HL-60/S4 (cell line): ENCODE data around the gene EHMT2.
"Not testable (repeated sequence)": the region's sequence is repeated elsewhere in the genome, so short reads cannot be mapped to it uniquely, and the experiment has no call there.

ENCODE experiments used
- in situ Hi-C: fragments of 300-500 bp; cut with MboI; formaldehyde crosslinking; loops from 2 replicates; pipeline ENCODE4 v1.14.3; 2022; ENCODE audit warnings: low sequenced_read_pairs

Gene EHMT2

GRCh38 chr6:31874084-31874670 lies 23.3 kb downstream of the EHMT2 start:
- in situ Hi-C loops, result no loop called here

GRCh38 chr6:31871046-31871659 lies 26.3 kb downstream of the EHMT2 start:
- in situ Hi-C loops, result no loop called here

- in situ Hi-C loops, result no loop called here
Measured at GRCh38 chr6:31870385-31870921, 27.0 kb downstream of the EHMT2 start.

GRCh38 chr6:31869343-31869742 lies 28.2 kb downstream of the EHMT2 start:
- in situ Hi-C loops, result no loop called here

DNA sequence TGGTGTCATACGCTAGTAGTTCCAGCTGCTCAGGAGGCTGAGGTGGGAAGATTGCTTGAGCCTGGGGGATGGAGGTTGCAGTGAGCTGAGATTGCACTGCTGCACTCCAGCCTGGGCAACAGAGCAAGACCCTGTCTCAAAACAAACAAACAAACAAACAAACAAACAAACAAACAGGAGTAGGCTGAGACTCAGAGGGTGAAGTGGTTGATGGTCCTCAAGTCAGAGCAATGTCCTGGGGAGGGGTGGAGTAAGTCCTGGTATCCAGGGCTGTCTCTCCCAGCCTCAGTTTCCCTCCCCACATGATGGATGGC lies 28.9 kb downstream of the EHMT2 start:
- in situ Hi-C loops, result not testable (repeated sequence)

- in situ Hi-C loops, result no loop called here
Measured at GRCh38 chr6:31865205-31866118, 32.0 kb downstream of the EHMT2 start.

DNA sequence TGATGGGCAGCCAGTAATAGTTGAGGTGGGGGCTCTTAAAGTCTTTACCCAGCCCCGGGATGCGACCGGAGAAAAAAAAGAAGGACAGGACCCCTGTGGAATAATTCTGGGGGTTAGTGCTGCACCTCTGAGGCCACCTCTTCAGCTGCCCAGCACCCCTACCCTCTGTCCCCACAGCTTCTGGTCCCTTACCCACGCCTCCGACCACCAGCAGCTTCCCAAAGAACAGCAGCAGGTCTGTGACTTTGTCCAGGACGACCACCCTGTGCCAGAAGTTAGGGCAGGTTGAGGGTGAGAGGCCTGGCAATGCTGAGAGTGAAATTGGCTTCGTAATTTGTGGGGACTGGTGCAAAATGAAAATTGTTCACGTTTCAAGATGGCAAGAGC lies 32.7 kb downstream of the EHMT2 start:
- in situ Hi-C loops, result no loop called here

DNA sequence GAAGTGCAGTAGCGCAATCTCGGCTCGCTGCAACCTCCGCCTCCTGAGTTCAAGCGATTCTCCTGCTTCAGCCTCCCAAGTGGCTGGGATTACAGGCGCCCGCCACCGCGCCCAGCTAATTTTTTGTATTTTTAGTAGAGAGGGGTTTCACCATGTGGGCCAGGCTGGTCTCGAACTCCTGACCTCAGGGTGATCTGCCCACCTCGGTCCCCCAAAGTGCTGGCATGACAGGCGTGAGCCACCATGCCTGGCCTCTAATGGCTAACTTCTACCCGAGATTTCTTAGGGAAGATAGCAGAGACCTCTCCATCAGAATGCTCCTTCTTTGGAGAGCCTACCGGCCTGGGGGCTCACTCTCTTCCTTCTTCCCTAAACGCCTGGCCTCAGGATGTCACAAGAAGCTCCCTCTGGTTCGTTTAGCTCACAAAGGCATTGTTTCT lies 33.4 kb downstream of the EHMT2 start:
- in situ Hi-C loops, result not testable (repeated sequence)

DNA sequence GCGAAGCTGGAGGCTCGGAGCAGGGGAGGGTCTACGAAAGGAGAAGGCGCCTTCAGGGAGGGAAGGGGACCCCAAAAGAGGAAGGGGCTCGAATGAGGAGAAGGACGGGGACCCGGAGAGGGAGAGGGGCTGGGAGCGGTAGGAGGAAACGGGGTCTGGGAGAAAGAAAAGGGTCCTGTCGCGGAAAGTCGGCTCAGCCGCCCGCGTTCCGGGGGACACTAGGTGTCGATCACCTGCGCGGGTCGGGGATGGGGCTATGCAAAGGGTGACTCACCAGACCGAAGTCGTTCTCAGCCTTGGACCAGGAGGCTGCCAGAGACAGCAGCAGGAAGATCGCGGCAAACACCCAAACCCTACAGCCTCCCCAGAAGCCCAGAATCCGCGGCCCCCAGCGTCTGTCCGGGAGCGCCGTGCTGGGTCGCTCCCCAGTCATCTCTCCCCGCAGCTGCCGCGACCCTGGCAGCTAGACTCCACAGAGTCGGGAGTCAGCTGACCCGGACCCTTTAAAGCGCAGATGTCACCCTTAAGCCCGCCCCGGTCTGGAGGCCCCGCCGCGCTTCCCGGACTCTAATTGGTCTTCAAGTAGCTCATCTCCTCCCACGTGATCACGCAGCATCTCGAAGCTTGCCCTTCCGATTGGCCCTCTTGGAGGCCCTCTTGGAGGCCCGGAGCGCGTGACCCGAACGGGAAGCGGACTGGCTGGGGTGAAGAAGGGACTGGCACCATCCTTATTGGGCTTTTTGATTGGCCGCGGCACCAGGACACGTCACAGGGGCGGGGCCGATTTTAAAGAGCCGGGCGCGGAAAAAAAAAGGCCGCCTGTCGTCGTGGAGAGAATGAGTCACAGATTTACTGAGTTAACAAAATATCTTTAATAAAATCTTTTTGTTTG lies 34.9 kb downstream of the EHMT2 start, which contains the start of gene NEU1:
Gene NEU1, minus strand, starts transcription at position 478 of the 892 bp plus-strand sequence. Its CDS starts 45 bp downstream, at position 433.
- in situ Hi-C loops, result no loop called here

- in situ Hi-C loops, result no loop called here
Measured at GRCh38 chr6:31861919-31862343, 35.6 kb downstream of the EHMT2 start.

DNA sequence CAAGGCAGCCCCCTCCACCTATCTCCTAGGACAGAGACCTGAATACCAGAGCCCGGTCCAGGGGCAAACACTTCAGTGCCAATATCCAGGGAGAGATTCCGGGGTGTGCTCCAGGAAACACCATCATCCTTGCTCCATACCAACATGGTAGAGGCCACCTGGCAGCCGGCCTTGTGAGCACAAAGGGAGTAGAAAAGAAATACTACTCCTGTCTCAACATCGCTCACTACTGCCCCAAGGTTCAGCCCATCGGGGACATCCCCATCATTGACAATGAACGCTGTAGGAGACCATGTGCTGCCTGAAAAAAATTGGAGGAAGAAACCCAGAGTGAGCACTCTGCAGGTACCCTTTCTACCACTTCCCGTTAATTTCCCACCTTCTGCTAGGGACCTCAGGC lies 36.3 kb downstream of the EHMT2 start:
- in situ Hi-C loops, result no loop called here

DNA sequence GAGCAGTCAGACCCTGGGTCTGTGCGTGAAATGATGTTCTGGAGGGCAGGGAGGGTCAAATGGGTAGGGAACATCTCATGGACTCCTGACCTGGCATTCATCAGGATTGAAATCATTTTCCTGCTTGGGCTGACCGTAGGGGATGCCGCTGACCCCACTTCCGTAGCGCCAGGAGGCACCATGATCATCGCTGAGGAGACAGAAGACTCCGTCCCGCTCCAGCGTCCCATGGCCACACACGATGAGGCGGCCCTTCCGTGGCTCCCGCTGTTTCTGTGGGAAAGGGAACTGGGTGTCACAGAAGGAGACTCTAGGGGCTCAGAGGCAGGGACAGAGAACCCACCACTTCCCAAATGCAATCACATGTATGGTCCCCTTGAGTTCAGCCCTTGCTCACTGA lies 37.1 kb downstream of the EHMT2 start:
- in situ Hi-C loops, result no loop called here

GRCh38 chr6:31859923-31860322 lies 37.6 kb downstream of the EHMT2 start:
- in situ Hi-C loops, result no loop called here

GRCh38 chr6:31858707-31859106 lies 38.8 kb downstream of the EHMT2 start:
- in situ Hi-C loops, result no loop called here

- in situ Hi-C loops, result not testable (repeated sequence)
Measured at GRCh38 chr6:31857774-31858173, 39.7 kb downstream of the EHMT2 start.

- in situ Hi-C loops, result not testable (repeated sequence)
Measured at GRCh38 chr6:31851980-31852718, 45.3 kb downstream of the EHMT2 start.

DNA sequence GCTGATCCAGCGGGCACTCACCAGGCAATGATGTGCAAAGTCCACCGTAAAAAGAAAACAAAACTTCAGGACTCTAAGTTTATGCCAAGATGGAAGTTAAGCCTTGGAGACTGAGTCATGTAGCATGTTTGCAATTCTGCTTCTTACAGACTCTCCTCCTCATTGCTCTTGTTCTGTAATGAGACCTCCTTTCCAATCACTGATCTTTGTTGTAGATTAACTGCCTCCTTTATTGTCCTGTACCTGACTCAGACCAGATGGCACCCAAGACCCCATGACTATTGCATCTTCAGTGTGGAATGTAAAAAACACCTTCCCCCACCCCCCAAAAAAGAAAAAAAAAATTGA lies 46.0 kb downstream of the EHMT2 start:
- in situ Hi-C loops, result no loop called here

- in situ Hi-C loops, result no loop called here
Measured at GRCh38 chr6:31850765-31851484, 46.6 kb downstream of the EHMT2 start.

- in situ Hi-C loops, result no loop called here
Measured at GRCh38 chr6:31847276-31847978, 50.1 kb downstream of the EHMT2 start.
